22Rv1 (cell line): ENCODE results near the gene CLEC16A.

Experiments
- ZFX ChIP-seq: fragments of 450-650 bp; IDR thresholded peaks from 2 replicates; pipeline ENCODE4 v1.6.1; 2017; ENCODE audit warnings: antibody characterized with exemption, borderline replicate concordance
- TF ChIP-seq, protein P1 (sequence below): fragments of 450-650 bp; IDR thresholded peaks from 2 replicates; pipeline ENCODE4 v1.5.1; 2017; ENCODE audit warnings: mild to moderate bottlenecking

DNA sequence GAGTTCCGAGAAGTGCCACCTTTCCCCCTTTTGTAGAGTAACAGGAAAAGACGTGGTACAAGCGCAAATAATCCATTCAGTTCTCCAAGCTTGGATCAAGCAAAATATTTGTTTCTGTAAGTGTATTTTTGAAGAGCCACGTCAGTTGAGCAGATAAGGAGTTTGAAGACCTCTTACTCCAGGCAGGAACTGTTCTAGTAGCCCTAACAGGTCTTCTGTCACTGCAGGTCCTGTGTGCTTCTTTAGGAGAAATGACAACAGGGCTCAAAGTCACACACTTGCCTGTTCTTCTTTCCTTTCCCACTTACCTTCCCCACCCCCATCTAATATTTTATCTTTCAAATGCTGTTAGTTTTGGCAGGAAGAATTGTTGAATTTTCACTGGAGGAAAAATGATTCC is 93.9 kb downstream of the CLEC16A start:
- TF ChIP-seq, protein P1, sequence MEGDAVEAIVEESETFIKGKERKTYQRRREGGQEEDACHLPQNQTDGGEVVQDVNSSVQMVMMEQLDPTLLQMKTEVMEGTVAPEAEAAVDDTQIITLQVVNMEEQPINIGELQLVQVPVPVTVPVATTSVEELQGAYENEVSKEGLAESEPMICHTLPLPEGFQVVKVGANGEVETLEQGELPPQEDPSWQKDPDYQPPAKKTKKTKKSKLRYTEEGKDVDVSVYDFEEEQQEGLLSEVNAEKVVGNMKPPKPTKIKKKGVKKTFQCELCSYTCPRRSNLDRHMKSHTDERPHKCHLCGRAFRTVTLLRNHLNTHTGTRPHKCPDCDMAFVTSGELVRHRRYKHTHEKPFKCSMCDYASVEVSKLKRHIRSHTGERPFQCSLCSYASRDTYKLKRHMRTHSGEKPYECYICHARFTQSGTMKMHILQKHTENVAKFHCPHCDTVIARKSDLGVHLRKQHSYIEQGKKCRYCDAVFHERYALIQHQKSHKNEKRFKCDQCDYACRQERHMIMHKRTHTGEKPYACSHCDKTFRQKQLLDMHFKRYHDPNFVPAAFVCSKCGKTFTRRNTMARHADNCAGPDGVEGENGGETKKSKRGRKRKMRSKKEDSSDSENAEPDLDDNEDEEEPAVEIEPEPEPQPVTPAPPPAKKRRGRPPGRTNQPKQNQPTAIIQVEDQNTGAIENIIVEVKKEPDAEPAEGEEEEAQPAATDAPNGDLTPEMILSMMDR = no peak
- no peak for TF ChIP-seq ZFX
